Fibroblast of peridontal ligament (primary cell): ENCODE results near the gene CD248.
"Not testable (repeated sequence)": the region's sequence is repeated elsewhere in the genome, so short reads cannot be mapped to it uniquely, and the experiment has no call there.

ENCODE experiments used
- DNase-seq: peaks from one replicate; pipeline ENCODE4 v3.0.0-alpha.2; 2010; ENCODE audit errors: extremely low read depth

Gene CD248

GRCh38 chr11:66313321-66314185 is 3.3 kb downstream of the CD248 start:
- DNase-seq = peak; percentile 45

- peak; percentile 99 for DNase-seq
Measured at GRCh38 chr11:66312549-66313320, 4.1 kb downstream of the CD248 start.

- DNase-seq = peak; percentile 87
Measured at GRCh38 chr11:66311965-66312548, 4.8 kb downstream of the CD248 start.

GRCh38 chr11:66311470-66311964 is 5.3 kb downstream of the CD248 start:
- DNase-seq = no peak

GRCh38 chr11:66310803-66311440 is 5.9 kb downstream of the CD248 start:
- not testable (repeated sequence) for DNase-seq

- DNase-seq = no peak
Measured at GRCh38 chr11:66310324-66310723, 6.5 kb downstream of the CD248 start.

GRCh38 chr11:66309475-66309874 is 7.4 kb downstream of the CD248 start:
- DNase-seq = no peak

- DNase-seq = no peak
Measured at GRCh38 chr11:66302656-66303055, 14.2 kb downstream of the CD248 start.

- no peak for DNase-seq
Measured at GRCh38 chr11:66299186-66299585, 17.7 kb downstream of the CD248 start.

GRCh38 chr11:66297610-66298009 is 19.2 kb downstream of the CD248 start:
- no peak for DNase-seq

GRCh38 chr11:66294626-66295620 is 21.9 kb downstream of the CD248 start:
- DNase-seq = no peak

- DNase-seq = no peak
Measured at GRCh38 chr11:66293777-66294625, 22.8 kb downstream of the CD248 start.

- DNase-seq = no peak
Measured at GRCh38 chr11:66293352-66293751, 23.5 kb downstream of the CD248 start.

GRCh38 chr11:66292543-66293332 is 24.1 kb downstream of the CD248 start:
- no peak for DNase-seq

- no peak for DNase-seq
Measured at GRCh38 chr11:66291706-66292542, 24.9 kb downstream of the CD248 start, which contains the start of gene TMEM151A. Gene TMEM151A, plus strand, starts transcription at chr11:66291894. Its CDS starts 120 bp downstream, at chr11:66292014.

- DNase-seq = no peak
Measured at GRCh38 chr11:66291303-66291705, 25.5 kb downstream of the CD248 start.

GRCh38 chr11:66290330-66290621 is 26.6 kb downstream of the CD248 start:
- DNase-seq = no peak
